H1 (cell line): ENCODE results near the gene SMYD3. TPM values are rescaled to one million over a fixed set of nuclear protein-coding genes. Genes with fewer than 3 reads are reported as not detected.

Experiments
- CTCF ChIA-PET: fragments of 300-600 bp; sonication (Branson Sonifier 250); formaldehyde crosslinking; loops from one replicate; lab custom pipeline; 2021; ENCODE audit not compliant: partially characterized antibody; lab: Charles Lee
- POLR2A ChIA-PET: fragments of 300-600 bp; sonication (Branson Sonifier 250); formaldehyde crosslinking; loops from one replicate; lab custom pipeline; 2021; ENCODE audit warnings: inconsistent platforms; ENCODE audit not compliant: partially characterized antibody; lab: Charles Lee
- DNase-seq, 2 experiments: peaks; one replicate each; pipeline versions ENCODE4 v3.0.0 to v3.0.0-alpha.2; 2010 to 2022; ENCODE audit warnings: low spot score in 2 of 2, low read depth in 1 of 2, mixed read lengths in 1 of 2
- FAIRE-seq: peaks from 2 replicates; lab custom pipeline; 2011; peaks lifted over from hg19 to GRCh38; lab: Jason Lieb, UNC
- H2AFZ ChIP-seq: 2 replicates; pipeline ENCODE4 v1.8.1; 2012; ENCODE audit warnings: low read length, inconsistent platforms
- H2AK5ac ChIP-seq: 2 replicates; pipeline ENCODE4 v1.6.1; 2013; ENCODE audit warnings: low read depth, low read length
- H2BK120ac ChIP-seq: replicated peaks from 2 replicates; pipeline ENCODE3; 2013; ENCODE audit warnings: low read depth, low read length, inconsistent platforms
- H2BK12ac ChIP-seq: 2 replicates; pipeline ENCODE4 v1.6.1; 2013; ENCODE audit warnings: low read depth, low read length
- H2BK15ac ChIP-seq: 2 replicates; pipeline ENCODE4 v1.6.1; 2013; ENCODE audit warnings: low read length
- H2BK20ac ChIP-seq: 2 replicates; pipeline ENCODE4 v1.6.1; 2013; ENCODE audit warnings: low read length
- H2BK5ac ChIP-seq: 2 replicates; pipeline ENCODE4 v1.6.1; 2013; ENCODE audit warnings: low read depth, low read length
- H3K14ac ChIP-seq: 2 replicates; pipeline ENCODE4 v1.6.1; 2013; ENCODE audit warnings: inconsistent platforms; ENCODE audit not compliant: insufficient read length
- H3K18ac ChIP-seq: 2 replicates; pipeline ENCODE4 v1.6.1; 2013; ENCODE audit warnings: low read length; ENCODE audit errors: extremely low read depth
- H3K23ac ChIP-seq: 2 replicates; pipeline ENCODE4 v1.6.1; 2013; ENCODE audit warnings: inconsistent platforms; ENCODE audit not compliant: insufficient read length
- H3K23me2 ChIP-seq: 2 replicates; pipeline ENCODE4 v1.6.1; 2013; ENCODE audit warnings: low read depth, low read length
- H3K27ac ChIP-seq: 2 replicates; pipeline ENCODE4 v1.6.1; 2011; ENCODE audit warnings: low read depth, low read length, inconsistent platforms
- H3K27me3 ChIP-seq, 4 experiments: replicated peaks in 1 of 4; 1 replicate in 1 of 4; 2 replicates in 3 of 4; pipeline versions ENCODE4 v1.6.1 to v1.8.1; 2011 to 2013; ENCODE audit warnings: low read length in 3 of 4, mild to moderate bottlenecking in 3 of 4, inconsistent platforms in 2 of 4, mixed read lengths in 2 of 4, moderate library complexity in 1 of 4; ENCODE audit not compliant: control insufficient read depth in 3 of 4, insufficient read depth in 3 of 4; ENCODE audit errors: extremely low read depth in 1 of 4
- H3K36me3 ChIP-seq, 4 experiments: 2 replicates each; pipeline versions ENCODE4 v1.6.1 to v1.8.1; 2011 to 2013; ENCODE audit warnings: mild to moderate bottlenecking in 4 of 4, low read length in 3 of 4, moderate library complexity in 2 of 4, control low read depth in 1 of 4, inconsistent platforms in 1 of 4; ENCODE audit not compliant: insufficient read depth in 4 of 4, control insufficient read depth in 2 of 4
- H3K4ac ChIP-seq: replicated peaks from 2 replicates; pipeline ENCODE3; 2013; ENCODE audit warnings: low read length, low read depth, mixed read lengths, inconsistent platforms; ENCODE audit not compliant: insufficient read length
- H3K4me1 ChIP-seq, 4 experiments: replicated peaks in 1 of 4; 1 replicate in 1 of 4; 2 replicates in 3 of 4; pipeline versions ENCODE4 v1.6.1 to v1.8.1; 2011 to 2013; ENCODE audit warnings: low read length in 3 of 4, inconsistent platforms in 2 of 4, mixed read lengths in 1 of 4; ENCODE audit not compliant: insufficient read depth in 4 of 4, control insufficient read depth in 3 of 4
- H3K4me2 ChIP-seq, 2 experiments: 2 replicates each; pipeline versions ENCODE4 v1.6.1 to v1.8.1; 2011 to 2013; ENCODE audit warnings: low read depth in 2 of 2, low read length in 2 of 2, control low read depth in 1 of 2, inconsistent platforms in 1 of 2, mild to moderate bottlenecking in 1 of 2; ENCODE audit not compliant: insufficient read depth in 1 of 2
- H3K4me3 ChIP-seq, 4 experiments: fragments of 200-600, 300-600 bp in 1 of 4; sonication (generic), shearing (Covaris generic), sonication (Bioruptor Twin) in 1 of 4; 2 replicates each; pipeline versions ENCODE4 v1.5.1 to v1.8.1; 2011 to 2016; ENCODE audit warnings: low read length in 4 of 4, low read depth in 3 of 4, control low read depth in 2 of 4, inconsistent platforms in 2 of 4, mild to moderate bottlenecking in 2 of 4, mixed read lengths in 1 of 4, moderate library complexity in 1 of 4; ENCODE audit not compliant: insufficient read depth in 2 of 4; ENCODE audit errors: extremely low read depth in 1 of 4
- H3K56ac ChIP-seq: replicated peaks from 2 replicates; pipeline ENCODE3; 2013; ENCODE audit warnings: low read depth, mild to moderate bottlenecking, mixed read lengths, low read length, inconsistent platforms; ENCODE audit not compliant: insufficient read length
- H3K79me1 ChIP-seq: 2 replicates; pipeline ENCODE4 v1.6.1; 2013; ENCODE audit warnings: low read depth, low read length, control low read depth
- H3K79me2 ChIP-seq, 2 experiments: 2 replicates each; pipeline versions ENCODE4 v1.6.1 to v1.8.1; 2012 to 2013; ENCODE audit warnings: low read length in 2 of 2, mild to moderate bottlenecking in 2 of 2, inconsistent platforms in 1 of 2; ENCODE audit not compliant: insufficient read depth in 2 of 2, control insufficient read depth in 1 of 2
- H3K9ac ChIP-seq, 4 experiments: replicated peaks in 1 of 4; 1 replicate in 1 of 4; 2 replicates in 3 of 4; pipeline versions ENCODE4 v1.6.1 to v1.8.1; 2011 to 2013; ENCODE audit warnings: low read depth in 3 of 4, low read length in 3 of 4, control low read depth in 2 of 4, mild to moderate bottlenecking in 2 of 4, moderate library complexity in 2 of 4, inconsistent platforms in 1 of 4; ENCODE audit errors: extremely low read depth in 1 of 4
- H3K9me3 ChIP-seq, 2 experiments: 2 replicates each; pipeline versions ENCODE4 v1.6.1 to v1.8.1; 2012 to 2013; ENCODE audit warnings: mild to moderate bottlenecking in 2 of 2, moderate library complexity in 2 of 2, control low read depth in 1 of 2, inconsistent platforms in 1 of 2, low read depth in 1 of 2, low read length in 1 of 2, mixed read lengths in 1 of 2; ENCODE audit not compliant: insufficient read depth in 2 of 2
- H4K20me1 ChIP-seq, 2 experiments: replicated peaks in 1 of 2; 2 replicates each; pipeline versions ENCODE3 to v1.8.1; 2011 to 2013; ENCODE audit warnings: inconsistent platforms in 2 of 2, low read length in 2 of 2, mild to moderate bottlenecking in 1 of 2; ENCODE audit not compliant: insufficient read depth in 2 of 2, control insufficient read depth in 1 of 2
- H4K5ac ChIP-seq: 2 replicates; pipeline ENCODE4 v1.6.1; 2013; ENCODE audit warnings: low read length, low read depth, mixed read lengths, inconsistent platforms; ENCODE audit not compliant: insufficient read length
- H4K8ac ChIP-seq: 2 replicates; pipeline ENCODE4 v1.8.0; 2013; ENCODE audit warnings: mild to moderate bottlenecking, moderate library complexity, low read length, inconsistent platforms; ENCODE audit not compliant: insufficient read depth; ENCODE audit errors: extremely low read depth
- H4K91ac ChIP-seq: replicated peaks from 2 replicates; pipeline ENCODE3; 2013; ENCODE audit warnings: low read length, mixed read lengths, inconsistent platforms; ENCODE audit not compliant: insufficient read length
- EGR1 ChIP-seq: IDR thresholded peaks from 2 replicates; pipeline ENCODE4 v1.6.1; 2011; ENCODE audit warnings: low read depth, low read length, borderline replicate concordance
- EP300 ChIP-seq, 2 experiments: IDR thresholded peaks; 1 replicate in 1 of 2; 2 replicates in 1 of 2; pipeline ENCODE4 v1.6.1; 2011 to 2012; ENCODE audit warnings: low read depth in 2 of 2, low read length in 2 of 2, mild to moderate bottlenecking in 2 of 2, borderline replicate concordance in 1 of 2, inconsistent platforms in 1 of 2, moderate library complexity in 1 of 2
- HDAC6 ChIP-seq: IDR thresholded peaks from one replicate; pipeline ENCODE4 v1.7.1; 2012; ENCODE audit warnings: low read depth, mild to moderate bottlenecking, inconsistent platforms, low read length, moderate library complexity
- JUND ChIP-seq: IDR thresholded peaks from 2 replicates; pipeline ENCODE4 v1.6.1; 2011; ENCODE audit warnings: mild to moderate bottlenecking, improper control_type of control experiment, low read length
- MAFK ChIP-seq: IDR thresholded peaks from 2 replicates; pipeline ENCODE4 v1.6.1; 2012; ENCODE audit warnings: low read depth, mild to moderate bottlenecking, improper control_type of control experiment, low read length
- POLR2A ChIP-seq, 2 experiments: IDR thresholded peaks; 1 replicate in 1 of 2; 2 replicates in 1 of 2; pipeline ENCODE4 v1.6.1; 2011; ENCODE audit warnings: low read depth in 2 of 2, low read length in 2 of 2, mild to moderate bottlenecking in 2 of 2; ENCODE audit errors: control extremely low read depth in 1 of 2
- SIRT6 ChIP-seq: IDR thresholded peaks from one replicate; pipeline ENCODE4 v1.7.1; 2012; ENCODE audit warnings: low read length, inconsistent platforms
- SIX5 ChIP-seq: IDR thresholded peaks from 2 replicates; pipeline ENCODE4 v1.6.1; 2011; ENCODE audit warnings: mild to moderate bottlenecking, low read depth, low read length
- SP4 ChIP-seq: IDR thresholded peaks from 2 replicates; pipeline ENCODE4 v1.6.1; 2012; ENCODE audit warnings: low read length, inconsistent platforms
- SUZ12 ChIP-seq: fragments of 200-600 bp; sonication (generic); IDR thresholded peaks from 2 replicates; pipeline ENCODE4 v1.6.1; 2012; ENCODE audit warnings: mild to moderate bottlenecking, inconsistent platforms, low read length, moderate library complexity, mixed read lengths
- TAF1 ChIP-seq: IDR thresholded peaks from 2 replicates; pipeline ENCODE4 v1.6.1; 2011; ENCODE audit warnings: mild to moderate bottlenecking, low read depth, low read length
- WGBS, 2 experiments: shearing (Covaris generic) in 1 of 2; methylation state at CpG; one replicate each; pipeline versions ENCODE4 v1.1.6 to v1.1.7; 2013 to 2015; ENCODE audit warnings: low lambda C conversion rate in 2 of 2, mixed read lengths in 2 of 2, inconsistent platforms in 1 of 2, low coverage in 1 of 2, missing lambda C conversion rate in 1 of 2; ENCODE audit not compliant: insufficient replicate concordance in 2 of 2, insufficient coverage in 1 of 2, insufficient read length in 1 of 2; ENCODE audit errors: extremely low coverage in 1 of 2, missing lambda C conversion rate in 1 of 2; 5-methylcytosine and 5-hydroxymethylcytosine counted together
- polyA plus RNA-seq, 7 experiments: library from polyadenylated mRNA; depleted of rRNA in 3 of 7; stranded (reverse) in 5 of 7; unstranded in 2 of 7; fragments of >200 nt in 5 of 7; fragments of 200-250 nt in 2 of 7; gene quantifications; 1 replicate in 5 of 7; 2 replicates in 1 of 7; 4 replicates in 1 of 7; pipeline versions ENCODE4 v1.2.1 to v1.2.3, GENCODE V29; 2011 to 2013; ENCODE audit warnings: missing spikeins in 2 of 7, mixed read lengths in 2 of 7
- total RNA-seq: library from RNA; stranded (reverse); fragmentation: NEBNext Ultra II Directional; extraction: Animal tissue kit (Norgen Biotek cat#: 25700); gene quantifications from 2 replicates; pipeline ENCODE4 v1.2.1, GENCODE V29; 2021
- TF ChIP-seq, protein P1 (sequence below): IDR thresholded peaks from 2 replicates; pipeline ENCODE4 v1.6.1; 2011; ENCODE audit warnings: low read length, improper control_type of control experiment

Gene SMYD3
- total and polyA plus RNA-seq, 2 of the 8 experiments (the other 6 are each of a cell fraction or from before 2014, with no cell fraction given): 17.3 to 25.4 TPM

DNA sequence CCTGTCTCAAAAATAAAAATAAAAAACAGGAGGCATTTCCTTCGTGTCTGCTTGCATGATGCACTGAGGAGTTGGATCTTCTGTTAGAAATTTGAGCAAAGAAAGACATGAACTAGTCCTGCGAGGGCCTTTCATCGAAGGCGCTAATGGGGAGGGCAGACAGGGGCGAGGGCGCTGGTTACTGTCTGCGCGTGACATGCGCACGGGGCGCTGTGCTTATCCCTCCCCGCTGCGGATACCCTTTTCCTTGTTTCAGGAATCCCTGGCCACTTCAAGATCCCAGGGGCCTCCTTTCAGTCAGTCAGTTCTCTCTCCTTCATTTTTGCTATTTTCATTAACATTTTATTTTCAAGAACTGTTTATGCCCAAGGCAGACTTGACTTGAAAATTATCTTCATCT, 806.4 kb downstream of the SMYD3 start:
- WGBS, 2 experiments: 93% methylated on average over 13 of the region's 13 CpGs; no CpG with 5 or more reads in 1 of the 2 experiments
- Histone ChIP-seq H2BK15ac (no peak overlapping the region), H3K36me3 (no peaks in the 10 kb centered on the region), H3K9me3 (no peaks in the 10 kb centered on the region), H4K8ac (no peak overlapping the region), H2BK5ac (no peak overlapping the region), H2BK20ac (no peak overlapping the region), H2BK120ac (no peak overlapping the region), H4K5ac (no peak overlapping the region), H2BK12ac (no peak overlapping the region), H3K9ac (no peak overlapping the region), H3K4me1 (peaks cover 0 to 3% (median under 1%) of the 10 kb centered on the region in 4 experiments; a peak in 2 of 7 replicates), H2AK5ac (no peak overlapping the region), H3K23me2 (no peaks in the 10 kb centered on the region), H3K56ac (no peak overlapping the region), H3K4ac (no peak overlapping the region), H4K20me1 (no peaks in the 10 kb centered on the region), H3K79me1 (no peaks in the 10 kb centered on the region), H3K4me3 (no peak overlapping the region), H2AFZ (no peak overlapping the region), H3K4me2 (no peak overlapping the region), H3K23ac (no peak overlapping the region), H3K27me3 (no peaks in the 10 kb centered on the region), H3K18ac (no peak overlapping the region), H4K91ac (no peak overlapping the region), H3K79me2 (no peaks in the 10 kb centered on the region), H3K27ac (no peak overlapping the region), H3K14ac (no peak overlapping the region)
- CTCF ChIA-PET: no interaction called here
- POLR2A ChIA-PET: interaction anchor here (0.9 kb wide), 1 partner anchor 9 kb away, joined by 3 read pairs; no protein-coding TSS in a partner anchor
- no peak for TF ChIP-seq EP300 (IDR thresholded peaks at IDR 0.05; ENCODE audit: borderline replicate concordance in 1 of 2, low read depth in 2 of 2, low read length in 2 of 2)
- TF ChIP-seq EGR1: no peak
- no peak for TF ChIP-seq POLR2A (IDR thresholded peaks at IDR 0.05; ENCODE audit: control extremely low read depth in 1 of 2, low read depth in 2 of 2, low read length in 2 of 2)
- TF ChIP-seq SIX5: no peak
- TF ChIP-seq SP4: no peak
- no peak for TF ChIP-seq MAFK
- TF ChIP-seq, protein P1, sequence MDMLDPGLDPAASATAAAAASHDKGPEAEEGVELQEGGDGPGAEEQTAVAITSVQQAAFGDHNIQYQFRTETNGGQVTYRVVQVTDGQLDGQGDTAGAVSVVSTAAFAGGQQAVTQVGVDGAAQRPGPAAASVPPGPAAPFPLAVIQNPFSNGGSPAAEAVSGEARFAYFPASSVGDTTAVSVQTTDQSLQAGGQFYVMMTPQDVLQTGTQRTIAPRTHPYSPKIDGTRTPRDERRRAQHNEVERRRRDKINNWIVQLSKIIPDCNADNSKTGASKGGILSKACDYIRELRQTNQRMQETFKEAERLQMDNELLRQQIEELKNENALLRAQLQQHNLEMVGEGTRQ: no peak
- no peak for TF ChIP-seq SUZ12
- TF ChIP-seq SIRT6: no peak
- no peak for TF ChIP-seq JUND
- no peak for TF ChIP-seq TAF1
- TF ChIP-seq HDAC6: no peak
- no peak for DNase-seq
- FAIRE-seq: no peak
